B cell (primary cell): ENCODE measurements around the gene TAPBPL.

ENCODE experiments used
- CTCF ChIP-seq: fragments of 200-600 bp; IDR thresholded peaks from one replicate; pipeline ENCODE4 v1.8.0; 2022; ENCODE audit warnings: antibody characterized with exemption, mild to moderate bottlenecking
- EZH2 ChIP-seq: IDR thresholded peaks from 2 replicates; pipeline ENCODE4 v1.6.1; 2012; ENCODE audit warnings: borderline replicate concordance, low read depth, mild to moderate bottlenecking, moderate library complexity, low read length; ENCODE audit not compliant: insufficient read depth, poor library complexity, severe bottlenecking

- TF ChIP-seq CTCF = no peak
- no peak for TF ChIP-seq EZH2
Measured at GRCh38 chr12:6428326-6428725, 23.5 kb upstream of the TAPBPL start.
